ENCODE measurements around the gene POP4. TPM values are rescaled to one million over a fixed set of nuclear protein-coding genes. Genes with fewer than 3 reads are reported as not detected.
"Not testable (repeated sequence)": the region's sequence is repeated elsewhere in the genome, so short reads cannot be mapped to it uniquely, and the experiment has no call there.

Gene POP4
- total RNA-seq, 1 donor from 2014 or later = 66.9 TPM

GRCh38 chr19:29610574-29611271 is 4.6 kb downstream of the POP4 start:
- DNase-seq (ENCODE audit: low spot score) = peak; percentile 79

GRCh38 chr19:29612121-29612520 is 6.0 kb downstream of the POP4 start:
- no peak for DNase-seq (ENCODE audit: low spot score)

GRCh38 chr19:29612801-29613595 is 6.9 kb downstream of the POP4 start:
- no peak for DNase-seq (ENCODE audit: low spot score)

- no peak for DNase-seq (ENCODE audit: low spot score)
Observed at GRCh38 chr19:29614046-29614445, 8.0 kb downstream of the POP4 start.

- DNase-seq (ENCODE audit: low spot score) = no peak
Observed at GRCh38 chr19:29614780-29615179, 8.7 kb downstream of the POP4 start.

- no peak for DNase-seq (ENCODE audit: low spot score)
Observed at GRCh38 chr19:29615891-29616425, 9.9 kb downstream of the POP4 start.

GRCh38 chr19:29616541-29616940 is 10.5 kb downstream of the POP4 start:
- no peak for DNase-seq (ENCODE audit: low spot score)

GRCh38 chr19:29617366-29618266 is 11.5 kb downstream of the POP4 start:
- DNase-seq (ENCODE audit: low spot score) = no peak

- DNase-seq (ENCODE audit: low spot score) = no peak
Observed at GRCh38 chr19:29618434-29618833, 12.4 kb downstream of the POP4 start.

GRCh38 chr19:29618871-29619270 is 12.8 kb downstream of the POP4 start:
- DNase-seq (ENCODE audit: low spot score) = no peak

GRCh38 chr19:29620931-29621351 is 14.9 kb downstream of the POP4 start:
- DNase-seq (ENCODE audit: low spot score) = no peak

- no peak for DNase-seq (ENCODE audit: low spot score)
Observed at GRCh38 chr19:29622166-29623070, 16.3 kb downstream of the POP4 start.

GRCh38 chr19:29623726-29624488 is 17.8 kb downstream of the POP4 start:
- no peak for DNase-seq (ENCODE audit: low spot score)

GRCh38 chr19:29624489-29625185 is 18.6 kb downstream of the POP4 start:
- DNase-seq (ENCODE audit: low spot score) = no peak

- DNase-seq (ENCODE audit: low spot score) = no peak
Observed at GRCh38 chr19:29625186-29625651, 19.1 kb downstream of the POP4 start.

GRCh38 chr19:29626386-29626785 is 20.3 kb downstream of the POP4 start:
- DNase-seq (ENCODE audit: low spot score) = no peak

GRCh38 chr19:29626832-29627231 is 20.7 kb downstream of the POP4 start:
- not testable (repeated sequence) for DNase-seq (ENCODE audit: low spot score)

GRCh38 chr19:29628661-29629385 is 22.7 kb downstream of the POP4 start:
- no peak for DNase-seq (ENCODE audit: low spot score)
